ENCODE measurements around the gene BANF2. TPM values are rescaled to one million over a fixed set of nuclear protein-coding genes. Genes with fewer than 3 reads are reported as not detected.
A peak's percentile ranks its signal among the peaks of the same experiment; 100 is the strongest.

Gene BANF2
- total and polyA plus RNA-seq, 10 of the 15 experiments (the other 5 are each of a cell fraction or from before 2014, with no cell fraction given): not detected

DNA sequence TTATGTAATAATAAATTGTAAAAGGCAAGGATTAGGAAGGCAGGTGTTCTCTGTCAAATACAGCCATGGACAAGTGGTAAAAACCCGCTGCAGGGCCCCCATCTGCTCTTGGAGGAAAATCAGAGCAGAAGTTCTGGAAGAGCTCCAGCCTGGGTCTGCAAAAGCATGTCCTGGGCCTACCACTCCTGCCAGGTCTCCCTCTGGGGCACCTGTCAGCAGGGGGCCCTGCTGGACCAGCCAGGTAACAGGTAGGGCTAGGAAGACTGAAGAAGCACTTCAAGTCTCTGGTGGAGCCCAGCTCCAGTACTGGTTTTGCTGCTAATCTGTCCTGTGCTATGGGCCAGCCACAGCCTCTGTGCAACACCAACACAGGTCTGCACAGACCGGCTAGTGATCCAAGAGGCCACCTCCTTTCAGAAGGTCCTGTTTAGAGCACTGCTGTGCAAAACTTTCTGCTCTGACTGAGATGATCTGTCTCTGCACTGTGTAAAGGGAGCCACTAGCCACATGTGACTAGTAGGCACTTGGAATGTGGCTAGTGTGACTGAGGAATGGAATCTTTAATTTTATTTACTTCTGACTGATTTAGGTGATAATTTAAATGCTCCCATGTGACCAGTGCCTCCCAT is 47.9 kb upstream of the BANF2 start:
- RAD21 ChIA-PET (ENCODE audit: unreplicated experiment): no interaction called here
- no peaks in the 10 kb centered on the region for H4K20me1 ChIP-seq (ENCODE audit: control insufficient read depth, insufficient read depth)
- H3K27me3 ChIP-seq (replicated peaks in 1 of 2; ENCODE audit: control insufficient read depth in 2 of 2, insufficient read depth in 2 of 2, low read length in 1 of 2): no peaks in the 10 kb centered on the region
- H3K9ac ChIP-seq (ENCODE audit: control insufficient read depth, insufficient read depth, low read length): no peak overlapping the region
- CTCF ChIA-PET: interaction anchor here (2.7 kb wide), 1 partner anchor 246 kb away, joined by 8 read pairs; no protein-coding TSS in a partner anchor
- no peak overlapping the region for H3K27ac ChIP-seq (ENCODE audit: control insufficient read depth, insufficient read depth)
- DNase-seq (ENCODE audit: low read depth, low spot score): no peak
- POLR2A ChIA-PET: no interaction called here
- H3K4me3 ChIP-seq: no peak overlapping the region
- no peak for FAIRE-seq
- no TSS peak for BruUV-seq (replicated peaks)
- TF ChIP-seq RELA (IDR thresholded peaks at IDR 0.05; ENCODE audit: borderline replicate concordance, partially characterized antibody) (no peak), RAD21 (IDR thresholded peaks at IDR 0.05; ENCODE audit: insufficient read depth, low read depth, low read length) (peak; percentile 23; the same call in 1 of the 2 replicates)
- TF ChIP-seq, protein P1, sequence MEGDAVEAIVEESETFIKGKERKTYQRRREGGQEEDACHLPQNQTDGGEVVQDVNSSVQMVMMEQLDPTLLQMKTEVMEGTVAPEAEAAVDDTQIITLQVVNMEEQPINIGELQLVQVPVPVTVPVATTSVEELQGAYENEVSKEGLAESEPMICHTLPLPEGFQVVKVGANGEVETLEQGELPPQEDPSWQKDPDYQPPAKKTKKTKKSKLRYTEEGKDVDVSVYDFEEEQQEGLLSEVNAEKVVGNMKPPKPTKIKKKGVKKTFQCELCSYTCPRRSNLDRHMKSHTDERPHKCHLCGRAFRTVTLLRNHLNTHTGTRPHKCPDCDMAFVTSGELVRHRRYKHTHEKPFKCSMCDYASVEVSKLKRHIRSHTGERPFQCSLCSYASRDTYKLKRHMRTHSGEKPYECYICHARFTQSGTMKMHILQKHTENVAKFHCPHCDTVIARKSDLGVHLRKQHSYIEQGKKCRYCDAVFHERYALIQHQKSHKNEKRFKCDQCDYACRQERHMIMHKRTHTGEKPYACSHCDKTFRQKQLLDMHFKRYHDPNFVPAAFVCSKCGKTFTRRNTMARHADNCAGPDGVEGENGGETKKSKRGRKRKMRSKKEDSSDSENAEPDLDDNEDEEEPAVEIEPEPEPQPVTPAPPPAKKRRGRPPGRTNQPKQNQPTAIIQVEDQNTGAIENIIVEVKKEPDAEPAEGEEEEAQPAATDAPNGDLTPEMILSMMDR (IDR thresholded peaks at IDR 0.05 in 2 of 3, conservative IDR thresholded peaks at IDR 0.05 in 1 of 3; ENCODE audit: control insufficient read depth in 2 of 3, extremely low read depth in 1 of 3, insufficient read depth in 1 of 3, low read depth in 3 of 3, low read length in 3 of 3): peak in 2 of 3 experiments; percentile 16 to 17; a peak in 3 of 6 replicates
- H3K4me1 ChIP-seq (ENCODE audit: control insufficient read depth, insufficient read depth, low read length): peaks cover 6% of the 10 kb centered on the region
- SMC1A ChIA-PET (ENCODE audit: uncharacterized antibody, unreplicated experiment): interaction anchor here (0.8 to 1.0 kb wide), 2 partner anchors 245 to 292 kb away, joined by 3 read pairs; no protein-coding TSS in a partner anchor
- H3K36me3 ChIP-seq (ENCODE audit: control insufficient read depth in 2 of 2, insufficient read depth in 2 of 2, low read length in 1 of 2): peaks cover 2 to 7% of the 10 kb centered on the region in 2 experiments; a peak in 3 of 4 replicates
- no peaks in the 10 kb centered on the region for H3K9me3 ChIP-seq (replicated peaks; ENCODE audit: control insufficient read depth, insufficient read depth, low read length)
- H3K79me2 ChIP-seq (ENCODE audit: control insufficient read depth, insufficient read depth, low read length): no peaks in the 10 kb centered on the region; the same call in 1 of the 2 replicates
- no peak overlapping the region for H3K4me2 ChIP-seq (ENCODE audit: control insufficient read depth, insufficient read depth)
- intact Hi-C loops (cut with micrococcal nuclease; ENCODE audit: unreplicated experiment) (loop anchor here (10.0 kb wide), 1 partner anchor 243 kb away; no protein-coding TSS in a partner anchor), in situ Hi-C loops (cut with MboI) (no loop called here)
- H2AFZ ChIP-seq (ENCODE audit: control insufficient read depth, low read depth, low read length): no peak overlapping the region
- 100% methylated on average over 2 of the region's 2 CpGs for WGBS (ENCODE audit: insufficient coverage, insufficient replicate concordance, low lambda C conversion rate, missing lambda C conversion rate)
- ATAC-seq: 0 out of 3 replicates have a peak, but pooled peaks have one; percentile 18
